H1 (cell line): ENCODE measurements around the gene SLC12A7. TPM values are rescaled to one million over a fixed set of nuclear protein-coding genes. Genes with fewer than 3 reads are reported as not detected.

Experiments used
- polyA plus RNA-seq, 7 experiments: library from polyadenylated mRNA; depleted of rRNA in 3 of 7; stranded (reverse) in 5 of 7; unstranded in 2 of 7; fragments of >200 nt in 5 of 7; fragments of 200-250 nt in 2 of 7; gene quantifications; 1 replicate in 5 of 7; 2 replicates in 1 of 7; 4 replicates in 1 of 7; pipeline versions ENCODE4 v1.2.1 to v1.2.3, GENCODE V29; 2011 to 2013; ENCODE audit warnings: missing spikeins in 2 of 7, mixed read lengths in 2 of 7
- total RNA-seq: library from RNA; stranded (reverse); fragmentation: NEBNext Ultra II Directional; extraction: Animal tissue kit (Norgen Biotek cat#: 25700); gene quantifications from 2 replicates; pipeline ENCODE4 v1.2.1, GENCODE V29; 2021
- TF ChIP-seq, protein P1 (sequence below), 3 experiments: IDR thresholded peaks; 1 replicate in 2 of 3; 2 replicates in 1 of 3; pipeline versions ENCODE4 v1.5.1 to v1.6.1; 2011; ENCODE audit warnings: low read length in 3 of 3, mild to moderate bottlenecking in 3 of 3, inconsistent platforms in 2 of 3, low read depth in 1 of 3, moderate library complexity in 1 of 3; ENCODE audit not compliant: insufficient read depth in 1 of 3; ENCODE audit errors: control extremely low read depth in 1 of 3

SLC12A7 gene
- total and polyA plus RNA-seq, 2 of the 8 experiments (the other 6 are each of a cell fraction or from before 2014, with no cell fraction given) = 23.5 to 39.7 TPM

DNA sequence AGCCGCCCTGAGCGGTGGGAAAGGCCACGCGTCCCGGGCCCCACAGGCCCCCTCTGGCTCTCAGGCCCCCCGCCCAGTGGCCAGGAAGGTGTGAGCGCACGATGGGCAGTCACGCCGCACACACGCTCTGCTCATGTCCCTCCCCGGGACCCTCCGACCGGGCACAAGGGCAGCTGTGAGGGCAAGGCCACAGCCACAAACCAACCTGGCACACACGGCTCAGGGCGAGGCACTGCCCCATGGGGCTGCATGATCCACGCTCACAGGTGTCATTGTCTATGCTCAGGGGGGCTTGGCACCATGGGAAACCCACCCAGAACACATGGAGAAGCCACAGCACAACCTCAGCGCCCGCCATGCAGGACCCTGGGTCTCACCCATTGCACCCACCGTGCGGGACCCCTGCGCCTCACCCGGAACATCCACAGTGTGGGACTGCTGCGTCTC is 51.3 kb downstream of the SLC12A7 start (continued):
- TF ChIP-seq, protein P1, sequence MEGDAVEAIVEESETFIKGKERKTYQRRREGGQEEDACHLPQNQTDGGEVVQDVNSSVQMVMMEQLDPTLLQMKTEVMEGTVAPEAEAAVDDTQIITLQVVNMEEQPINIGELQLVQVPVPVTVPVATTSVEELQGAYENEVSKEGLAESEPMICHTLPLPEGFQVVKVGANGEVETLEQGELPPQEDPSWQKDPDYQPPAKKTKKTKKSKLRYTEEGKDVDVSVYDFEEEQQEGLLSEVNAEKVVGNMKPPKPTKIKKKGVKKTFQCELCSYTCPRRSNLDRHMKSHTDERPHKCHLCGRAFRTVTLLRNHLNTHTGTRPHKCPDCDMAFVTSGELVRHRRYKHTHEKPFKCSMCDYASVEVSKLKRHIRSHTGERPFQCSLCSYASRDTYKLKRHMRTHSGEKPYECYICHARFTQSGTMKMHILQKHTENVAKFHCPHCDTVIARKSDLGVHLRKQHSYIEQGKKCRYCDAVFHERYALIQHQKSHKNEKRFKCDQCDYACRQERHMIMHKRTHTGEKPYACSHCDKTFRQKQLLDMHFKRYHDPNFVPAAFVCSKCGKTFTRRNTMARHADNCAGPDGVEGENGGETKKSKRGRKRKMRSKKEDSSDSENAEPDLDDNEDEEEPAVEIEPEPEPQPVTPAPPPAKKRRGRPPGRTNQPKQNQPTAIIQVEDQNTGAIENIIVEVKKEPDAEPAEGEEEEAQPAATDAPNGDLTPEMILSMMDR (IDR thresholded peaks at IDR 0.05; ENCODE audit: control extremely low read depth in 1 of 3, insufficient read depth in 1 of 3, low read depth in 1 of 3, low read length in 3 of 3) = no peak
